DOHH2 (cell line): ENCODE results near the gene GDPD4.

ENCODE experiments used
- H3F3A ChIP-seq: fragments of 200-600 bp; sonication (generic), shearing (Covaris generic); 2 replicates; pipeline ENCODE4 v1.6.0; 2016; ENCODE audit warnings: antibody characterized with exemption, mild to moderate bottlenecking; ENCODE audit not compliant: control insufficient read depth, insufficient read depth
- H3K27ac ChIP-seq: fragments of 200-600 bp; sonication (generic); 2 replicates; pipeline ENCODE4 v1.5.1; 2014; ENCODE audit warnings: low read depth, mild to moderate bottlenecking, low read length, moderate library complexity
- H3K27me3 ChIP-seq: fragments of 200-600 bp; sonication (generic); 2 replicates; pipeline ENCODE4 v1.6.1; 2014; ENCODE audit warnings: mild to moderate bottlenecking, low read length, mixed read lengths; ENCODE audit not compliant: control insufficient read depth
- H3K36me3 ChIP-seq: fragments of 200-600 bp; sonication (generic); 2 replicates; pipeline ENCODE4 v1.6.1; 2014; ENCODE audit warnings: mild to moderate bottlenecking, low read length, moderate library complexity, mixed read lengths; ENCODE audit not compliant: control insufficient read depth
- H3K4me1 ChIP-seq: fragments of 200-600 bp; sonication (generic); 2 replicates; pipeline ENCODE4 v1.6.1; 2014; ENCODE audit warnings: mild to moderate bottlenecking, low read length, mixed read lengths; ENCODE audit not compliant: control insufficient read depth
- H3K4me2 ChIP-seq: fragments of 200-600 bp; sonication (generic); 2 replicates; pipeline ENCODE4 v1.6.0; 2014; ENCODE audit warnings: mild to moderate bottlenecking, low read length, moderate library complexity
- H3K4me3 ChIP-seq: fragments of 200-600 bp; sonication (generic); 2 replicates; pipeline ENCODE4 v1.5.1; 2014; ENCODE audit warnings: mild to moderate bottlenecking, low read length, mixed read lengths
- H3K79me2 ChIP-seq: fragments of 200-600 bp; sonication (generic); 2 replicates; pipeline ENCODE4 v1.6.1; 2014; ENCODE audit warnings: mild to moderate bottlenecking, low read length, mixed read lengths; ENCODE audit not compliant: control insufficient read depth
- H3K9me2 ChIP-seq: fragments of 200-600 bp; sonication (generic); replicated peaks from 2 replicates; pipeline ENCODE4 v1.6.1; 2014; ENCODE audit warnings: mild to moderate bottlenecking, low read length, mixed read lengths; ENCODE audit not compliant: control insufficient read depth
- H3K9me3 ChIP-seq: fragments of 200-600 bp; sonication (generic); 2 replicates; pipeline ENCODE4 v1.6.1; 2014; ENCODE audit warnings: antibody characterized with exemption, low read length, mixed read lengths; ENCODE audit not compliant: control insufficient read depth, insufficient read depth
- H4K20me1 ChIP-seq: fragments of 200-600 bp; sonication (generic); 2 replicates; pipeline ENCODE4 v1.6.0; 2014; ENCODE audit warnings: low read depth, mild to moderate bottlenecking, antibody characterized with exemption, low read length, moderate library complexity; ENCODE audit not compliant: control insufficient read depth, insufficient read depth
- EZH2phosphoT487 ChIP-seq: fragments of 200-600 bp; sonication (generic); IDR thresholded peaks from 2 replicates; pipeline ENCODE4 v1.6.1; 2017; ENCODE audit warnings: borderline replicate concordance, mild to moderate bottlenecking, antibody characterized with exemption, low read length, moderate library complexity, mixed read lengths
- TF ChIP-seq, protein P1 (sequence below): fragments of 200-600 bp; sonication (generic); IDR thresholded peaks from one replicate; pipeline ENCODE4 v1.5.1; 2014; ENCODE audit warnings: antibody characterized with exemption, mild to moderate bottlenecking, low read depth, low read length; ENCODE audit not compliant: poor library complexity, severe bottlenecking

Gene GDPD4

DNA sequence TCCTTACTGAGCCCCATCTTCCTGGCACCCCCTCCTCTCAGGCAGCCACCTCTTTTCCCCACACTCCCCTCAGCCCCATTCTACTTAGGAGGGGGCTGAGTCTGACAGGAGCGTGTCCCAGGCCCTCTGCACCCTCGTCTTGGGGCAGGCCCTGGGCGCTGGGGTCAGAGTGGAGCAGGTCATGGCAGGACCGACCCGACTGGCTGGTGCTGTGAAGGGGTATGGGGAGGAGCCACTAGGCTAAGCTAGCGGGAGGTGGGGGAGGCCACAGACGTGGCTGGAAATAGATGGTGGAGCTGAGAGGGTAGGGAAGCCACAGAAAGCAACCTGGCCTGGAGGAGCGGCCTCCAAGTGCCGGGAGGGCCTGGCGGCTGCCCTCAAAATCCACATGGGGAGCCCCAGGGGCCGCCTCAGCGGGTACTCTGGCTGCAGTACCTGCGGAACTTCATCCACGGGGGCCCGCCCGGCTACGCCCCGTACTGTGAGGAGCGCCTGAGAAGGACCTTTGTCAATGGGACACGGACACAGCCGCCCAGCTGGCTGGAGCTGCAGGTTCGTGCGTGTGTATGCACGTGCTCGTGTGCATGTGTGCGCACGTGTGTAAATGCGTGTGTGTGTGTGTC, 111.8 kb downstream of the GDPD4 start:
- Histone ChIP-seq H3K4me2 (no peak overlapping the region), H3F3A (no peaks in the 10 kb centered on the region), H3K27ac (no peak overlapping the region), H3K27me3 (no peaks in the 10 kb centered on the region), H3K9me3 (no peaks in the 10 kb centered on the region), H3K36me3 (no peaks in the 10 kb centered on the region), H3K4me1 (no peaks in the 10 kb centered on the region), H3K9me2 (no peaks in the 10 kb centered on the region), H3K79me2 (no peaks in the 10 kb centered on the region), H3K4me3 (no peak overlapping the region), H4K20me1 (no peaks in the 10 kb centered on the region)
- TF ChIP-seq, protein P1, sequence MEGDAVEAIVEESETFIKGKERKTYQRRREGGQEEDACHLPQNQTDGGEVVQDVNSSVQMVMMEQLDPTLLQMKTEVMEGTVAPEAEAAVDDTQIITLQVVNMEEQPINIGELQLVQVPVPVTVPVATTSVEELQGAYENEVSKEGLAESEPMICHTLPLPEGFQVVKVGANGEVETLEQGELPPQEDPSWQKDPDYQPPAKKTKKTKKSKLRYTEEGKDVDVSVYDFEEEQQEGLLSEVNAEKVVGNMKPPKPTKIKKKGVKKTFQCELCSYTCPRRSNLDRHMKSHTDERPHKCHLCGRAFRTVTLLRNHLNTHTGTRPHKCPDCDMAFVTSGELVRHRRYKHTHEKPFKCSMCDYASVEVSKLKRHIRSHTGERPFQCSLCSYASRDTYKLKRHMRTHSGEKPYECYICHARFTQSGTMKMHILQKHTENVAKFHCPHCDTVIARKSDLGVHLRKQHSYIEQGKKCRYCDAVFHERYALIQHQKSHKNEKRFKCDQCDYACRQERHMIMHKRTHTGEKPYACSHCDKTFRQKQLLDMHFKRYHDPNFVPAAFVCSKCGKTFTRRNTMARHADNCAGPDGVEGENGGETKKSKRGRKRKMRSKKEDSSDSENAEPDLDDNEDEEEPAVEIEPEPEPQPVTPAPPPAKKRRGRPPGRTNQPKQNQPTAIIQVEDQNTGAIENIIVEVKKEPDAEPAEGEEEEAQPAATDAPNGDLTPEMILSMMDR: no peak

DNA sequence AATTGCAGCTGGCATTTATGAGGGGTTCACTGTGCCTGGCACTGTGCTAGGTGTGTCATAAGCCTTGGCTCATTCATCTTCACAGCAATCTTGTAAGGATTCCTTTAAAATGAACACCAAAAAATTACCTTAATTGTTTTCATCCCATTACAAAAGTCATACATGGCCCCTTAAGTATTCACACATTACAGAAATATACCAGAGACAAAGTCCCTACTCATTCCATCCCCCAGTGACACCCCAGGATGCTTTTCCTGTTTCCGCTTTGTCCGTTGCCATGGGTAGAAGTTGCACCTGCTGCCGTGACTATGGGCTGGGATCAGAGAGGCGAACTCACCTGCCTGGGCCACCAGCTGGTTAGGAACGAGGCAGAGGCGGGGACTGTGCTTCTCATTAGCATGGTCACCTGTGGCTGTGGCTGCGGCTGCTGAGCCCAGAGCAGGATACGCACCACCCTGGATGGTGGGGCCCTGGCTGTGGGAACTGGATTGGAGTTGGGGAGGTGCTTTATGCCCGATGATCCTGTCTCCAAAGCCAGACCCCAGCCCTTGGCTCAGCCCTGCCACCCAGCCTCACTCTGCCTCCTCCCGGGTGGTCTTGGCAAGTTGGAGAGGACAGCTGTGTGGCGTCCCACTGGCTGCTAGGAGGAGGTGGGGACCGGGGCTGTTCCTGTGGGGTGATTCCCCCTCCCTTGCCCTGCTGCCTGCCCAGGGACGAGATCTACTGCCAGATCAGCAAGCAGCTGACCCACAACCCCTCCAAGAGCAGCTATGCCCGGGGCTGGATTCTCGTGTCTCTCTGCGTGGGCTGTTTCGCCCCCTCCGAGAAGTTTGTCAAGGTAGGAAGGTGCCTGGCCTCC, 112.6 kb downstream of the GDPD4 start:
- H3K27me3 ChIP-seq: no peaks in the 10 kb centered on the region
- no peaks in the 10 kb centered on the region for H3K9me3 ChIP-seq
- H3K36me3 ChIP-seq: no peaks in the 10 kb centered on the region
- H3K4me2 ChIP-seq: no peak overlapping the region
- no peak overlapping the region for H3K4me3 ChIP-seq
- TF ChIP-seq, protein P1: peak; percentile 16
- no peak for TF ChIP-seq EZH2phosphoT487
- no peaks in the 10 kb centered on the region for H3K9me2 ChIP-seq
- H4K20me1 ChIP-seq: no peaks in the 10 kb centered on the region
- no peaks in the 10 kb centered on the region for H3K4me1 ChIP-seq
- H3F3A ChIP-seq: no peaks in the 10 kb centered on the region
- H3K79me2 ChIP-seq: no peaks in the 10 kb centered on the region
- H3K27ac ChIP-seq: no peak overlapping the region

DNA sequence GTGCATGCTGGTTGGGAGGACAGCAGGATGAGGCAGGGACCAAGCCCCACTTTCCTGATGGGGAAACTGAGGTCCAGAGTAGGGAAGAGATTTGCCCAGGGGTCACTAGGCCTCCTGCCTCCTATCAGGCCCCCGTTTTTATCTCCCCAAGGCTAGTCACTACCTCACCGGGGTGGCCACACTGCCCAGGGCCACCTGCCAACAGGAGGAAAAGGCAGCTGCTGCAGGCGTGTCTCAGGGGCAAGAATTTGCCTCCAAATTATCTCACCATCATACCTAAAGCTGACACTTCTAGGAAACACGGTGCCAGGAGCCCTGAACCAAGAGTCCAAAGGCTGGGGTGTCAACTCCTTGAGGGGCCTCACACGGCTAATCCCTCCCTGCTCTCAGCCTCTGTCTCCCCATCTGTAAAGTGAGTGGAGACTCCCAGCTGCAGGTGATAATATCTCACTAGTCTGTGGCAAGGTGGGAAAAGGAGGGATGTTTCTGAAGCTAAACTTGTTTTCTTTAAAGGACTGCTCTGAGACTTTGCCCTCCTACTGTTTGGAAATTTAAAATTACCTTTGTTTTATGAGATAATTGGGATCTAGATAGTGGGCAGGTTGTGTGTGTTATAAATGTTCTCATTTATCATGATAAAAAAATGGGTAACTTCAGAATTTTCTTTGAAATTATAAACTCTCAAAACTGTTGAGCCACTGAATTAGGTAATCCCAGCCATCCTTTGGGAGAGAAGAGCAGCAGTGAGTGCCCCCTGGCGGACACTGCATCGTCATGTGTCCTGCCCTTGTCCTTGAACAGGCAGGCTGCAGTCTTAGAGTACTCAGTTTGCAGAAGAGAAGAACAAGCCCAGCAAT, 113.5 kb downstream of the GDPD4 start:
- TF ChIP-seq EZH2phosphoT487: no peak
- TF ChIP-seq, protein P1: peak; percentile 94
- Histone ChIP-seq H3K4me2 (no peak overlapping the region), H3K9me3 (no peaks in the 10 kb centered on the region), H3K27ac (no peak overlapping the region), H3K4me1 (no peaks in the 10 kb centered on the region), H3K27me3 (no peaks in the 10 kb centered on the region), H3F3A (no peaks in the 10 kb centered on the region), H4K20me1 (no peaks in the 10 kb centered on the region), H3K9me2 (no peaks in the 10 kb centered on the region), H3K4me3 (no peak overlapping the region), H3K79me2 (no peaks in the 10 kb centered on the region), H3K36me3 (no peaks in the 10 kb centered on the region)
